Measurements from ENCODE around the gene SYT1.
"Not testable (repeated sequence)": the region's sequence is repeated elsewhere in the genome, so short reads cannot be mapped to it uniquely, and the experiment has no call there.

SYT1 gene

GRCh38 chr12:78864403-78864869 lies at the start of gene SYT1:
Gene SYT1 (plus strand): TSS chr12:78864774.
- DNase-seq = no peak

- DNase-seq = no peak
These were observed 46.1 kb upstream of the SYT1 start for GRCh38 chr12:78818487-78818886.

- DNase-seq = no peak
These were observed 43.6 kb upstream of the SYT1 start for GRCh38 chr12:78820946-78821345.

GRCh38 chr12:78824918-78825317 lies 39.7 kb upstream of the SYT1 start:
- DNase-seq = no peak

- no peak for DNase-seq
These were observed 34.9 kb upstream of the SYT1 start for GRCh38 chr12:78829690-78830089.

- DNase-seq = no peak
These were observed 29.1 kb upstream of the SYT1 start for GRCh38 chr12:78835493-78835892.

- not testable (repeated sequence) for DNase-seq
These were observed 24.0 kb upstream of the SYT1 start for GRCh38 chr12:78840518-78841019.

- DNase-seq = no peak
These were observed 11.3 kb upstream of the SYT1 start for GRCh38 chr12:78853231-78853630.

- no peak for DNase-seq
These were observed 832 bp upstream of the SYT1 start for GRCh38 chr12:78863482-78864402.

- DNase-seq = no peak
These were observed 393 bp downstream of the SYT1 start for GRCh38 chr12:78864870-78865463.

GRCh38 chr12:78865516-78865915 lies 942 bp downstream of the SYT1 start:
- no peak for DNase-seq

- no peak for DNase-seq
These were observed 1.9 kb downstream of the SYT1 start for GRCh38 chr12:78866518-78866917.

- no peak for DNase-seq
These were observed 6.0 kb downstream of the SYT1 start for GRCh38 chr12:78870539-78870938.

GRCh38 chr12:78871566-78871965 lies 7.0 kb downstream of the SYT1 start:
- no peak for DNase-seq

- DNase-seq = no peak
These were observed 13.9 kb downstream of the SYT1 start for GRCh38 chr12:78878459-78878858.

GRCh38 chr12:78878866-78879265 lies 14.3 kb downstream of the SYT1 start:
- no peak for DNase-seq

GRCh38 chr12:78880078-78880477 lies 15.5 kb downstream of the SYT1 start:
- DNase-seq = no peak

GRCh38 chr12:78881685-78882084 lies 17.1 kb downstream of the SYT1 start:
- no peak for DNase-seq

GRCh38 chr12:78885466-78885865 lies 20.9 kb downstream of the SYT1 start:
- no peak for DNase-seq

- DNase-seq = no peak
These were observed 22.3 kb downstream of the SYT1 start for GRCh38 chr12:78886719-78887407.

- DNase-seq = no peak
These were observed 22.9 kb downstream of the SYT1 start for GRCh38 chr12:78887444-78887843.

- no peak for DNase-seq
These were observed 24.0 kb downstream of the SYT1 start for GRCh38 chr12:78888568-78888967.

- DNase-seq = no peak
These were observed 27.2 kb downstream of the SYT1 start for GRCh38 chr12:78891646-78892353.

All from GF-D8 (cell line).